HepG2 (cell line): ENCODE data around the gene ADAMTS15. TPM values are rescaled to one million over a fixed set of nuclear protein-coding genes. Genes with fewer than 3 reads are reported as not detected.

Experiments
- ATAC-seq: fragments of 200-7000 bp; cut with Tn5 transposase; 3 replicates; pipeline ENCODE4 v1.9.1; 2020; ENCODE audit warnings: mild to moderate bottlenecking, moderate library complexity
- BruUV-seq: library from RNA; stranded (reverse); fragments of 400-500 nt; replicated peaks from 2 replicates; lab custom pipeline; 2021; lab: Mats Ljungman, UMichigan
- CTCF ChIA-PET: fragments of 300-600 bp; formaldehyde crosslinking; extraction: SDS; loops from one replicate; lab custom pipeline; 2021; ENCODE audit warnings: low total read pairs, inconsistent platforms, low intra/inter-chr PET ratio; lab: Yijun Ruan, JAX
- POLR2A ChIA-PET: fragments of 350-600 bp; sonication (Branson Sonifier 250); formaldehyde crosslinking; loops from one replicate; lab custom pipeline; 2020; ENCODE audit warnings: antibody characterized with exemption, inconsistent platforms; lab: Yijun Ruan, JAX
- DNase-seq: peaks from one replicate; pipeline ENCODE4 v3.0.0-alpha.2; 2015; ENCODE audit warnings: low spot score
- FAIRE-seq: peaks from 3 replicates; lab custom pipeline; 2011; peaks lifted over from hg19 to GRCh38; lab: Jason Lieb, UNC
- H2AFZ ChIP-seq: one replicate; pipeline ENCODE4 v1.6.1; 2011; ENCODE audit warnings: low read length, inconsistent platforms
- H3K27ac ChIP-seq: fragments of 300-600 bp; 3 replicates; pipeline ENCODE4 v1.8.0; 2011; ENCODE audit warnings: mixed run types, mild to moderate bottlenecking, mixed read lengths, low read length, inconsistent platforms; ENCODE audit not compliant: insufficient read depth; ENCODE audit errors: extremely low read length
- H3K27me3 ChIP-seq, 2 experiments: fragments of 200-600 bp in 1 of 2; 2 replicates in 1 of 2; 3 replicates in 1 of 2; pipeline versions ENCODE4 v1.6.0 to v1.8.0; 2011; ENCODE audit warnings: low read length in 2 of 2, mild to moderate bottlenecking in 2 of 2, moderate library complexity in 2 of 2, inconsistent platforms in 1 of 2; ENCODE audit not compliant: insufficient read depth in 2 of 2, control insufficient read depth in 1 of 2
- H3K36me3 ChIP-seq, 2 experiments: fragments of 200-600 bp in 1 of 2; replicated peaks in 1 of 2; 2 replicates in 1 of 2; 3 replicates in 1 of 2; pipeline versions ENCODE4 v1.5.1 to v1.8.0; 2011; ENCODE audit warnings: low read length in 2 of 2, inconsistent platforms in 1 of 2; ENCODE audit not compliant: insufficient read depth in 2 of 2, control insufficient read depth in 1 of 2
- H3K4me1 ChIP-seq: 2 replicates; pipeline ENCODE4 v1.5.1; 2012; ENCODE audit warnings: low read length, inconsistent platforms; ENCODE audit not compliant: insufficient read depth
- H3K4me2 ChIP-seq: 2 replicates; pipeline ENCODE4 v1.6.0; 2011; ENCODE audit warnings: low read depth, low read length, inconsistent platforms
- H3K4me3 ChIP-seq, 3 experiments: fragments of 200-600 bp in 1 of 3; sonication (generic), shearing (Covaris generic) in 1 of 3; replicated peaks in 1 of 3; 2 replicates each; pipeline ENCODE4 v1.5.1; 2011 to 2016; ENCODE audit warnings: low read length in 3 of 3, inconsistent platforms in 2 of 3, low read depth in 2 of 3, mild to moderate bottlenecking in 2 of 3, control low read depth in 1 of 3, mixed read lengths in 1 of 3; ENCODE audit not compliant: insufficient read depth in 1 of 3
- H3K79me2 ChIP-seq: one replicate; pipeline ENCODE4 v1.6.1; 2011; ENCODE audit warnings: low read length, inconsistent platforms; ENCODE audit not compliant: insufficient read depth
- H3K9ac ChIP-seq: 2 replicates; pipeline ENCODE4 v1.6.0; 2011; ENCODE audit warnings: mild to moderate bottlenecking, low read depth, low read length, inconsistent platforms; ENCODE audit not compliant: insufficient read depth
- H3K9me3 ChIP-seq: 2 replicates; pipeline ENCODE4 v1.5.1; 2012; ENCODE audit warnings: mild to moderate bottlenecking, low read length
- H4K20me1 ChIP-seq: 2 replicates; pipeline ENCODE4 v1.6.0; 2011; ENCODE audit warnings: inconsistent platforms, mild to moderate bottlenecking, low read length, moderate library complexity; ENCODE audit not compliant: insufficient read depth
- ATAD3A ChIP-seq: sonication (generic); formaldehyde crosslinking; IDR thresholded peaks from 2 replicates; pipeline ENCODE4 v1.4.0; 2020; ENCODE audit warnings: missing genetic modification reagents
- BRCA1 ChIP-seq: sonication (generic); formaldehyde crosslinking; IDR thresholded peaks from 2 replicates; pipeline ENCODE4 v1.4.0; 2020; ENCODE audit warnings: missing genetic modification reagents
- CBFB ChIP-seq: sonication (generic); formaldehyde crosslinking; IDR thresholded peaks from 2 replicates; pipeline ENCODE4 v1.4.0; 2020; ENCODE audit warnings: missing genetic modification reagents
- MEIS1 ChIP-seq: sonication (generic); formaldehyde crosslinking; IDR thresholded peaks from 2 replicates; pipeline ENCODE4 v1.9.0; 2021; ENCODE audit warnings: mild to moderate bottlenecking, missing genetic modification reagents, moderate library complexity, borderline replicate concordance
- NR1H2 ChIP-seq: sonication (generic); formaldehyde crosslinking; IDR thresholded peaks from 2 replicates; pipeline ENCODE4 v1.8.1; 2022; ENCODE audit warnings: low read depth, missing genetic modification reagents, borderline replicate concordance
- PREB ChIP-seq: sonication (generic); formaldehyde crosslinking; IDR thresholded peaks from 2 replicates; pipeline ENCODE4 v1.4.0; 2020; ENCODE audit warnings: missing genetic modification reagents
- RBFOX2 ChIP-seq: fragments of 200-400 bp; formaldehyde crosslinking; IDR thresholded peaks from 2 replicates; pipeline ENCODE4 v1.6.1; 2017; ENCODE audit warnings: low read depth, mild to moderate bottlenecking, low read length
- SCMH1 ChIP-seq: sonication (generic); formaldehyde crosslinking; IDR thresholded peaks from 2 replicates; pipeline ENCODE4 v1.9.0; 2021; ENCODE audit warnings: missing genetic modification reagents, mild to moderate bottlenecking, borderline replicate concordance
- TCF12 ChIP-seq, 2 experiments: fragments of 450-650 bp in 1 of 2; sonication (generic) in 1 of 2; formaldehyde crosslinking in 1 of 2; IDR thresholded peaks; 2 replicates each; pipeline versions ENCODE4 v1.6.1 to v1.8.0; 2017 to 2022; ENCODE audit warnings: antibody characterized with exemption in 1 of 2, mild to moderate bottlenecking in 1 of 2, missing genetic modification reagents in 1 of 2, moderate library complexity in 1 of 2
- ZFP36L2 ChIP-seq: sonication (generic); formaldehyde crosslinking; IDR thresholded peaks from 2 replicates; pipeline ENCODE4 v1.4.0; 2020; ENCODE audit warnings: missing genetic modification reagents
- ZNF414 ChIP-seq: sonication (generic); formaldehyde crosslinking; IDR thresholded peaks from 2 replicates; pipeline ENCODE4 v1.5.0; 2020; ENCODE audit warnings: missing genetic modification reagents
- ZNF430 ChIP-seq: sonication (generic); formaldehyde crosslinking; IDR thresholded peaks from 2 replicates; pipeline ENCODE4 v1.9.0; 2021; ENCODE audit warnings: mild to moderate bottlenecking, missing genetic modification reagents
- ZNF556 ChIP-seq: sonication (generic); formaldehyde crosslinking; IDR thresholded peaks from 2 replicates; pipeline ENCODE4 v1.4.0; 2020; ENCODE audit warnings: mild to moderate bottlenecking, missing genetic modification reagents, borderline replicate concordance
- ZNF563 ChIP-seq: sonication (generic); formaldehyde crosslinking; IDR thresholded peaks from 2 replicates; pipeline ENCODE4 v1.8.0; 2022; ENCODE audit warnings: mild to moderate bottlenecking, moderate library complexity, missing genetic modification reagents
- ZNF572 ChIP-seq: sonication (generic); formaldehyde crosslinking; IDR thresholded peaks from 2 replicates; pipeline ENCODE4 v1.5.1; 2020; ENCODE audit warnings: mild to moderate bottlenecking, missing genetic modification reagents
- ZNF691 ChIP-seq: sonication (generic); formaldehyde crosslinking; IDR thresholded peaks from 2 replicates; pipeline ENCODE4 v1.4.0; 2020; ENCODE audit warnings: missing genetic modification reagents, low read depth, mild to moderate bottlenecking, borderline replicate concordance
- ZNF766 ChIP-seq: sonication (generic); formaldehyde crosslinking; IDR thresholded peaks from 2 replicates; pipeline ENCODE4 v1.5.0; 2020; ENCODE audit warnings: missing genetic modification reagents, borderline replicate concordance
- ZNF839 ChIP-seq: sonication (generic); formaldehyde crosslinking; IDR thresholded peaks from 2 replicates; pipeline ENCODE4 v1.4.0; 2020; ENCODE audit warnings: missing genetic modification reagents, mild to moderate bottlenecking, borderline replicate concordance
- ZNF878 ChIP-seq: sonication (generic); formaldehyde crosslinking; IDR thresholded peaks from 2 replicates; pipeline ENCODE4 v1.8.1; 2023; ENCODE audit warnings: mild to moderate bottlenecking, missing genetic modification reagents, moderate library complexity
- ZNF879 ChIP-seq: sonication (generic); formaldehyde crosslinking; IDR thresholded peaks from 2 replicates; pipeline ENCODE4 v1.8.1; 2023; ENCODE audit warnings: missing genetic modification reagents
- WGBS: methylation state at CpG from one replicate; pipeline ENCODE4 v1.1.6; 2017; ENCODE audit warnings: low lambda C conversion rate; 5-methylcytosine and 5-hydroxymethylcytosine counted together
- in situ Hi-C: cut with HindIII; loops from 2 replicates; pipeline ENCODE4 v1.10.0; 2017; ENCODE audit warnings: low pct_unique_long_range_greater_than_20kb; ENCODE audit not compliant: extremely low pct_ligation_motif_present
- intact Hi-C: fragments of 100-400 bp; cut with micrococcal nuclease; formaldehyde crosslinking; loops from one replicate; pipeline ENCODE4 v1.10.0; 2022; ENCODE audit not compliant: unreplicated experiment
- polyA plus RNA-seq, 8 experiments: library from polyadenylated mRNA; depleted of rRNA in 3 of 8; stranded (reverse) in 7 of 8; unstranded in 1 of 8; fragments of >200 nt; fragmentation: Illumina TruSeq in 4 of 8; extraction: Trizol in 4 of 8; gene quantifications; 2 replicates each; pipeline versions ENCODE4 v1.2.1 to v1.2.3, GENCODE V29; 2011 to 2016; ENCODE audit warnings: low read depth in 4 of 8, missing spikeins in 1 of 8, mixed read lengths in 1 of 8; ENCODE audit not compliant: insufficient read depth in 1 of 8
- total RNA-seq, 5 experiments: library from RNA; depleted of rRNA; stranded (reverse); fragments of >200 nt; fragmentation: Illumina TruSeq; extraction: Trizol; gene quantifications; 2 replicates each; pipeline ENCODE4 v1.2.3, GENCODE V29; 2016; ENCODE audit warnings: low read depth in 1 of 5

ADAMTS15 gene
- total and polyA plus RNA-seq, 2 of the 13 experiments (the other 11 are each of a cell fraction or from before 2014, with no cell fraction given): 0.01 to 0.02 TPM

GRCh38 chr11:130504317-130504716, 55.9 kb downstream of the ADAMTS15 start:
- no peaks in the 10 kb centered on the region for H3K27me3 ChIP-seq
- H4K20me1 ChIP-seq: no peaks in the 10 kb centered on the region; the same call in 1 of the 2 replicates
- no TSS peak for BruUV-seq
- in situ Hi-C loops: no loop called here
- no peak overlapping the region for H3K9ac ChIP-seq
- H3K36me3 ChIP-seq: no peaks in the 10 kb centered on the region
- no peak overlapping the region for H2AFZ ChIP-seq
- H3K4me3 ChIP-seq: no peak overlapping the region
- FAIRE-seq (no peak), DNase-seq (no peak), ATAC-seq (no peak)
- no peak overlapping the region for H3K27ac ChIP-seq
- no peaks in the 10 kb centered on the region for H3K4me1 ChIP-seq
- H3K4me2 ChIP-seq: no peak overlapping the region
- POLR2A ChIA-PET: no interaction called here
- CTCF ChIA-PET: no interaction called here
- intact Hi-C loops: no loop called here
- peaks cover 10% of the 10 kb centered on the region for H3K9me3 ChIP-seq
- TF ChIP-seq ATAD3A (CRISPR knock-in tag) (no peak), ZNF556 (CRISPR knock-in tag) (no peak), ZNF691 (CRISPR knock-in tag) (no peak), SCMH1 (CRISPR knock-in tag) (no peak), ZNF572 (CRISPR knock-in tag) (no peak), ZNF414 (CRISPR knock-in tag) (no peak), ZNF879 (CRISPR knock-in tag) (no peak), ZNF563 (CRISPR knock-in tag) (no peak), ZNF878 (CRISPR knock-in tag) (no peak), PREB (no peak), NR1H2 (CRISPR knock-in tag) (no peak), ZNF766 (no peak), ZFP36L2 (no peak), RBFOX2 (no peak), ZNF430 (no peak), TCF12 (IDR thresholded peaks at IDR 0.05) (no peak), TCF12 (CRISPR knock-in tag; IDR thresholded peaks at IDR 0.05) (no peak), CBFB (CRISPR knock-in tag) (no peak), BRCA1 (CRISPR knock-in tag) (no peak), MEIS1 (CRISPR knock-in tag) (no peak), ZNF839 (CRISPR knock-in tag) (no peak)
- TF ChIP-seq, all 625 proteins: peak for 0
- WGBS: 2% methylated on average over 1 of the region's 1 CpG
- no peaks in the 10 kb centered on the region for H3K79me2 ChIP-seq
